ENCODE measurements around the gene COPS8.

Gene COPS8

DNA sequence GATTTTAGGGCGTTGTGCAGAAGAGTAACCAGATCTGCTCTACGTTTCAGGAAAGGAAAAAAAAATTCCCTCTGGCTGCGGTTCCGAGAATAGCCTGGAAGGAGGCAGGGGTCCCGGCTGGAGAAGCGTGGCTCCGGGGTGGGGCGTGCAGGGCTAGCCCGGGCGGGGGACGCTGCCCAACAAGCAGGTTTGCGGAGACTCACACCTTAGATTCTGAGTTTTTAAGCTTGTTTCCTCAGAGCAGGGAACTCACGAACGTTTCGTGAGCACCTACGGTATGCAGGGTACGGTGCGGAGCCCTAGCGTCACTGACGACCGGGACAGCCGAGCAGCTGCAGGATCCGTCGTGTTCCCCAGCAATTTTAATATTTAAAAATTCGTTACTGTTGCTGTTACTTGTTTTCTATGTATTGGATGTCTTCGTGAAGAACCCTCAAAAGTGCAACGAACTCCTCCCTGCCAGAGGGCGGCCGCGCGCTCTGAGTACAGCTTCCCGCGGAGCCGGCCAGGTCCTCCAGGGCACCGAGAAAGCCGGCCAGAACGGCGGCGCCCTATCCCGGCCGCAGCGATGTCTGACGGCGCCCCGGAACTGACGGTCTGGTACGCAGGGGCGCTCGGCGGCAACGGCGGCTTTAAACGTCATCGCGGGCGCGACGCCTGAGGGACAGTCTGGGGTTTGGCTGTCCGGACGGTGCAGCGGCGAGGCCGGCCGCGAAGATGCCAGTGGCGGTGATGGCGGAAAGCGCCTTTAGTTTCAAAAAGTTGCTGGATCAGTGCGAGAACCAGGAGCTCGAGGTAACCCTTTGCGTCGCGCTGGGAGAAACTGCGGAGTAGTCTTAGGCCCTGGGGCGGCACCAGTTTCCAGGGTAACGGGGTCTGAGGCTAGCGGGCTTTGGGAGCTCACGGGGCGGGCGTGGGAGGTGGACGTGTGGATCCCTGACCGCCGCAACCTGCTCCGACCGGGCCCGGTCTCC is at the start of gene COPS8:
TSS of gene COPS8 (plus strand) at position 642 of the 974 bp plus-strand sequence. CDS start at position 718, 76 bp downstream.
- DNase-seq = peak; percentile 91 to 92

DNA sequence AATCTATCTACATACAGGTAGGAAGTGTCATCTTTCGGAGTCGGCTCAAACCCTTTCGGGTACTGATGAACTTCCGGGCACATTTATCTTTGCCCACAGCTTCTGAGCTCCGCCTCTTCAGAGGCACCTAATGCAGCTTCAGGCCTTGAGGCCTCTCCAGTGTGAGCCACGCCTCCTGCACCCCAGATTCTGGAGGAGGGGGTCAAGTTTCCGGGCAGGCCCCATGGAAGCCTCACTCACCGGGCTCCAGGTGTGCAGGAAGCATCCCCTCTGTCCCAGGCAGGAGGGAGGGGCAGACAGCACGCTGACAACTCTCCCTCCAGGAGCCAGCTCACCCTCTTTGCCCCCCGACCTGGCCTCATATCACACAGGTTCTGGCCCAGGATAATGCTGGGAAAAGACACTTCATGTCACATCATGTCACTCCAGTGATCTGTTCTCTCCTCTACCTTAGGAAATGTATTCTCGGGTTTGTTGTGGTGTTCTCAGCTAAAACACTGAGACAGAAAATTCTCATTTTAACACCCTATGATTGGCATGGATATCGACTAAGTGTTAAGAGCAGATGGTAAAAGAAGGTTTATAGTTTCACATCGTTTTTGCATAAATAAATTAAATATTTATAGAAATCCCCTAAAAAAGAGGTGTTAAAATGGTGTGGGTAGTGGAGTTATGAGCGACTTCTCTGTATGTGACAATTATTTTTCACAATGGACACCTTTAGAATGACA is 46.2 kb upstream of the COPS8 start:
- no peak for DNase-seq

DNA sequence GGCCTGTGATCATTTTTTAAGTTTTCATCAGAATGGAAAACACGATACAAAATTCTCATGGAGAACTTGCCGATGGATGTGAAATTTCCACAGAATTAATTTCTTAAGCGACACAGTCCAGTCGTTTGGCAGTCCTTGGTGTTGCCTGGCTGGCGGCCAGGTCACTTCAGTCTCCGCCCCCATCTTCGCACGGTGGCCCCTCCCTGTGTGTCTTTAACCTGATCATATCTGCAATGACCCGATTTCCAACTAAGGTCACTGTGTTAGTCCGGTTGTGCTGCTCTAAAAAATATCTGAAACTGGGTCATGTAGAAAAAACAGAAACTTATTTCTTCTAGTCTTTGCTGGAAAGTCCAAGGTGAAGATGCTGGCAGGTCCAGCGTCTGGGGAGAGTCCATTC is 44.5 kb upstream of the COPS8 start:
- no peak for DNase-seq

DNA sequence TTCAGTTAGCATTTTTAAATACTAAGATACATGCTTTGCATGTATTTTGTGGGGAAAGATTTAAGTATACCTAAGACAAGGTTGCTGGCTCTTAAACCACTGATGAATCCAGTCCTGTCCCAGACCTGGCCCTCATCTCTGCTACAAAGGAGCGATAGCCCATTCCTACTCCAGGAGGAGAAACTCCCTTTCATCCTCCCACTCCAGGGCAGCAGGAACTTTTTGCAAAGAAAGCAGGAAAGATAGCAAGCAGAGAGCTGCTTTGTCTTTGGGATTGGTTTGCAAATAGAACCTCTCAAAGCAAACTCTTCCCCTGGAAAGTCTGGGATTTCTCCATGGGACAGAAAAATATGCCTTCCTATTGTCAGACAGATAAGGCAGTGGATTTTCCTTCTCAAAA is 43.6 kb upstream of the COPS8 start:
- no peak for DNase-seq

DNA sequence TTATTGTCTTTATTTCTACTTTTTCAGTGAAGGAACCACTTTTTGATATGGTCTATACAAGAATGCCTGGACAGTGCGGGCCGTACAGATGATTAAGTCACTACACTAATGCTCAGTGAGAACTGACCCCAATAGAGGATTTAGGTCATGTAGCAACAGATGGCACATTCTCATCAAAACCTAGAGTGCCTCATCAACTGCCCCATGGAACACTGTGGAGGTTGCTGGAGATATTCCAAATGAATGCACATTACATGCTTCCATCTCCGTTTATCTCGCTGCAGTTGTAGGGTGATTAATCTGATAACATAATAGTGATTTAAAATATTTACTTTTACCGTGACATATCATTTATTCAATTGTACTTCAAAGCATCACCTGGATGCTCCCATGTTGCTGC is 41.8 kb upstream of the COPS8 start:
- DNase-seq = no peak

- DNase-seq = no peak
Observed at GRCh38 chr2:237044281-237044680, 41.4 kb upstream of the COPS8 start.

DNA sequence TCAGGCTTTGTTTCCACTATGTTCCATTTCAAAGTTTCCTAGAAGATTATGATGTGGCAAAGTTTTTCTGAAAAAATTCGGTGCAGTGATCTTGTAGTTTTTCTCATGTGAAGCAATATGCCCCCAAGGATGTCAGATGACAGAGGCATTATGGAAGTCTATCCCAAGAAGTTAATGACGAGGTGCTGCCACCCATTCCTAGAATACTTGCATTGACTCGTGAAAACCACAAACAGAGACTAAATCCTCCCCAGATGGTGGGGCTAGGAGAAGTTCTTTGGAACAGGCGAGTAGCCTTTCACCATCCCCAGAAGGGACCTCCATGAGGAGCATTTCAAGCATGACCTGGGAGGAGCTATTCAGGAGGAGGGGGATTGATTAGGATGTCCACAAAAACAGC is 40.2 kb upstream of the COPS8 start:
- DNase-seq = no peak

GRCh38 chr2:237048595-237048994 is 37.1 kb upstream of the COPS8 start:
- no peak for DNase-seq

GRCh38 chr2:237051861-237052260 is 33.8 kb upstream of the COPS8 start:
- DNase-seq = no peak

- DNase-seq = no peak
Observed at GRCh38 chr2:237053066-237053465, 32.6 kb upstream of the COPS8 start.

GRCh38 chr2:237055386-237056100 is 30.1 kb upstream of the COPS8 start:
- no peak for DNase-seq

GRCh38 chr2:237056287-237056875 is 29.3 kb upstream of the COPS8 start:
- no peak for DNase-seq

DNA sequence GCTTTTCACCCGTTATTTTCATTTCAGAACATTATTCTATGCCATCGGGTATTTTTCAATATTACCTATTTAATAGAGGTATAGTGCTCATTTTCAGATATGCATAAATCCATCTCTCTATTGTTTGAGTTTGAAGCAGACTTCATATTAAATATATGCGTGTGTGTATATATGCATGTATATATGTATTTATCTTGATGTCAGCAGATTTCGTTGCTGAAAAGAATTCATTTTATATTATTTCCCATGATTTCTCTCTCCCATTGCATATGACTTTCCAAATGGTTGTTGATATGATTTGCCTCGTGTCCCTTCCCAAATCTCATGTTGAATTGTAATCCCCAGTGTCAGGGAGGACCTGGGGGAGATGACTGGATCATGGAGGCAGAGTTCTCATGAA is 28.6 kb upstream of the COPS8 start:
- DNase-seq = no peak

GRCh38 chr2:237057893-237058300 is 27.8 kb upstream of the COPS8 start:
- DNase-seq = no peak

DNA sequence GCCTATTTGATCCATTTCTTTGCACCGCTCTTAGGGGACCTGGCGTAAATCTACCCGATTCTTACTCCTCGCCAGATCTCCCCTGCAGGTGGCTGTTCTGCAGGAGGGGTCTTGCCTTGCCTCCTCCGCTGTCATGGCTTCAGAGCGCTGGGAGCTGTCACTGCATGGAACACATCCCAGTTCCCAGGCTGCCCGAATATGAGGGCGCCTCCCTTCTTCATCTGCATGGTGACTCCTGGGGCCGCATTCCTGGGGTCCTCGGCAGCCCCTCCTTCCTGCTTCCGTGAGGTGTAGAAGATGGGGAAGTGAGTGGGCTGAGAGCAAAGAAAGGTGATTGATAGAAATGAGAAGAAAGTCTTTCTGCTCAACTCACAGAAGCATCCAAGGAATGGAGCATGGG is 27.3 kb upstream of the COPS8 start:
- DNase-seq = no peak

DNA sequence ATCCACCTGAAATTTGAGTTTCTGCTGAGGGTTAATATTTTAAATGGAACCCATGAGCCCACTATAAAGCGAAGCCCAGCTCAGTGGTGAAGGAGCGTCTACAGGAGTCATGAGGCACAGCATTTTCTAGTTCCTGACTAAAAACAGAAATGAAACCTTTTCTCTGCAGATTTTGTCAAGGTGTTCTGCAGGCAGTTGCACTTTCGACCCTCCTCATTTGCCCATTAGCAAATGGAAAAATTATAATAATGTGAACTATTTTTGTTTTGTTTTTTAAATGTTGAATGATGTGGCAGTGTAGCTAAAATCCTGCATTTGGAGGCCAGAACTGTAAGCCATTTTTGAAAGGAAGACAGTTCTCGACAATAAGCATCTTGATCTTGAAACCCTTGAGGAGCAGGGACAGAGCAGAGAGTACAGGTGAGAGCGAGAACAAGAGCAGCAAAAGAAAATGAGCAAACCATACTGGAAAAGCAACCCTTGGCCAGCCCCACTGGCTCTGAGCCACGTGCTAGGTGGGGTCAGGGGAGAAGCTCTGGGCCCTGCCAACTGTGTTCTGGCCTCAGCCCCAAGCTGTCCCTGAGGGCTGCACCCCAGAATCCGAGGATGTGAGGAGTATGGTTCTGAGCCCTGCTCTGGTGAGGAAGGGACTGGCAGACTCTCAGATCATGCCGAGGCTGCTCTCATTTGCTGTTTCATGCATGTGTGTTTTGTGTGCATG is 26.4 kb upstream of the COPS8 start:
- peak; percentile 4 to 21 for DNase-seq

GRCh38 chr2:237060534-237061312 is 25.0 kb upstream of the COPS8 start:
- peak; percentile 5 to 10 for DNase-seq

DNA sequence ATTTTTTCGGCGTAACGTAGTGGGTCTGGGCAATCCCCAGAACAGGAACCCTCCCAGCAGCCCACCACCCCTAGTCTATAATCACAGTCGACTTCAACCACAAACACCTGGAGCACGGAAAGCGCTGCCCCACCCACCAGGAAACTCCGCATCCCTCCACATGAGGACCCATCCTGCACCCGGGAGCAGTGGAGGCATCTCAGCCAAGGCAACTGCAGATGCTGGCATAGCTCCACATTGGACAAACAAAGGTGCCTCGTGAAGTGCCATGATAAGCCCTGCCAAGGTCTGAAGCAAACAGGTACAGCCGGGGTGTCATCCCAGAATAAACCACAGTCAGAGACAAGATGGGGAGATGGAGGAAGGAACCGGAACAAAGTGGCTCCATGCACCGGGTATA is 24.3 kb upstream of the COPS8 start:
- no peak for DNase-seq

DNA sequence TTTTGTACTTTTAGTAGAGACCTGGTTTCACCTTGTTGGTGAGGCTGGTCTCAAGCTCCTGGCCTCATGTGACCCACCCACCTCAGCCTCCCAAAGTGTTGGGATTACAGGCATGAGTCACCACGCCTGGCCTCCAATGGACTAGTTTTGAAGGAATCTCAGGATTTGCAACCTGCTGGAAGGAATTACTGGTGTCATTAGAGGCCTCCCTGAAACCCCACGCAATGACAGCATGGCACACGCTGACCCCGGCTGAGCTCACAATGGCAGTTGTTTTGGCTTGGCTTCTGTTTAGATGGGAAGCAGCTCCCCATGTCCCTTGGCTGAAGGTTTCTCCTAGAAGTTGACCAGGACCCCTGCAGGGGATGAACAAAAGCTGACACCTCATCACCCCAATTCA is 23.1 kb upstream of the COPS8 start:
- DNase-seq = no peak

DNA sequence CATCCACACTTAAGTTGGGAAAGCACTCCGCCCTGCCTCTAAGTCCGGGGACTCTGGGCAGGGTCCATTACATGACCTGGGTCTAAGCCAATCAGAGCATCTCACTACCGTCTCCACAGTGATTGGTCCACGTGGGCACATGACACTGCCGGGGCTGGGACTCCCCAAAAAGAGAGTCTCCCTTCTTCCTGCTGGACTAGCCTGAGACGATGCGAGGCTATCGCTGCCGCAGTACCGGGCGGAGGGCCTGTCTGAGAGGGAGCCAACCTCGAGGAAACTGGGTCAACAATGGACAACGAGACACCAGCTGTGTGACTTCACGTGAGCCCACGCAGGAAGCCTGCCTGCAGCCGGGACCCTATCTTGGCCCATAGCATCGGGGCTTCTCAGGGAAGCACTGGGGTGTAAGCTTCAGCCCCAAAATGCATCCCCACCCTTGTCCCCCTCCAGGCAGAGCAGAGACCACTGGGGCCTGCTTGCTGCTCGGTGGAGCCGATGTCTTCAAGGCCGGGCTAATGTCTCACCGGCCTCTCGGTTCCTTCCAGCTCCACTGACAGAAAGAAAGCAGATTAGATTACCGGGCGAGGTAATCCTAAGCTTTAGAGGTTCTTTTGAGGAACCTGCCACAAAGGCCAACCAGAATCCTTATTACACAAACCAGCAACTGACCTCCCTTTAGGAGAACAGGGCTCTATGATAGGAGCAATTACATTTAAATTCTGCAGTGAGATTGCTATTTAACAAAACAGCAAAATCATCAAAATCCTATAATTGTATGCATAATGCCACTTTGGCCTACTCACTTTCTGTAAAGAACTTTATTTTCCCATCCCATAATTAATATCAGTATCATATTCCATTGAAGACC is 21.3 kb upstream of the COPS8 start:
- no peak for DNase-seq

- no peak for DNase-seq
Observed at GRCh38 chr2:237065071-237065377, 20.7 kb upstream of the COPS8 start.
